Activated CD4-positive, alpha-beta T cell treated with anti-CD3 and anti-CD28 coated beads, Interleukin-2, Interleukin-6, amounts not matched to agents 100 ng/mL and 50 ng/mL, durations not matched to agents 16 hours and 8 hours (primary cell): ENCODE data around the gene CCL21.
A peak's percentile ranks its signal among the peaks of the same experiment; 100 is the strongest.

ENCODE experiments used
- DNase-seq: peaks from one replicate; pipeline ENCODE4 v3.0.0-alpha.2; 2020

Gene CCL21

GRCh38 chr9:34665381-34666250 lies 44.3 kb downstream of the CCL21 start:
- DNase-seq, result peak; percentile 91

DNA sequence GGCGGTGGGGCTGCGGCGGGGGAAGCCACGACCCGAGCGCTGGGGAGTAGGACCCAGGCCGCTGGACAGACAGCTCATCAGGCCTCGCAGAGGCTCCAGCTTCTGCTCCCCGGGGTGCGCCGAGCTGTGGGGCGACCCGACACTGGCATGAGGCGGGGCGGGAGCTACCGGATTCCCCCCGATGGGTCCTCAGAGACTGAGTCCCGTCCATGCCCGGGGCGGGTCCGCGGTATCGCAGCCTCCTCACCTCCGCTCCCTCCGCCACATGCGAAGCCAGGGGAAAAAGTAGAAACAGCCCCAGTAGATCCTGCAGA lies 44.9 kb downstream of the CCL21 start:
- DNase-seq, result no peak

DNA sequence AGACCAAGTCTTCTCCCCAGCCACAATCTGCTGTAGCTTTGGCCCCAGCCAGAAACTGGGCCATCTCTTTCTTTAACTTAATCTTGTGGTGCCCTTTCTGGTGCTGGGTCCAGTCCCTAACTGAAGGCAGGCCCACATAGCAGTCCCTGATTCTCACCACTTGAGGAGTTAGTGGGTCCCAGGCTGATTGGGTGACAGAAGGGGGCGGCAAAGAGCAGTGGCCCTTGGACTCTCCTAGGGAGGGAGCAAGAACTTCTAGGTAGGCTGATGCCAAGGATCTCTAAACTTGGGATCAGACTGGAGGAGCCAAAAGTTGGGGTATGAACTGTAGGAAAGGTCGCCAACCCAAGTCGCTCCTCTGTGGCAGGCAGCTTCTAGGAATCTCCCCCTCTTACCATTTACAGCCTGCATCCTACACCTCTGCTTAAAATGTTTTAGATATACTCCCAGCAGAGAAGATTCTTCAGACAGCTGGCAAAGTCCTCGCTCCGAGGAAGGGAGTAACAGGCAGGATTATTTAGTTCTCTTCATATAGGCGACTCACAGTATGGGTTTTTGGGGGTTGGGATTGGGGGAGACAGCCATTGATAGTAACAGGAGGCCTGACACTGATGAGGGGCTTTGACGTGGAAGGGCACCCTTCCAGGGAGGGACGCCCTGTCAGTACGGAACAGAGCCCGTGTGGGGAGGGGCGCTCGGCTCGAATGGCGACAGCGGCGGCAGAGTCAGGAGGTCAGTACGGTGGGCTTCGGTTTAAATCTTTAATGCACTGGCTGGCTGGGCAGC lies 45.5 kb downstream of the CCL21 start:
- DNase-seq, result peak; percentile 78

- DNase-seq, result no peak
Observed at GRCh38 chr9:34663303-34663605, 46.7 kb downstream of the CCL21 start.

GRCh38 chr9:34662526-34663302 lies 47.2 kb downstream of the CCL21 start, which contains the start of gene CCL27:
CCL27 (minus strand) TSS chr9:34662657; CDS start chr9:34662633, 24 bp downstream.
- no peak for DNase-seq

DNA sequence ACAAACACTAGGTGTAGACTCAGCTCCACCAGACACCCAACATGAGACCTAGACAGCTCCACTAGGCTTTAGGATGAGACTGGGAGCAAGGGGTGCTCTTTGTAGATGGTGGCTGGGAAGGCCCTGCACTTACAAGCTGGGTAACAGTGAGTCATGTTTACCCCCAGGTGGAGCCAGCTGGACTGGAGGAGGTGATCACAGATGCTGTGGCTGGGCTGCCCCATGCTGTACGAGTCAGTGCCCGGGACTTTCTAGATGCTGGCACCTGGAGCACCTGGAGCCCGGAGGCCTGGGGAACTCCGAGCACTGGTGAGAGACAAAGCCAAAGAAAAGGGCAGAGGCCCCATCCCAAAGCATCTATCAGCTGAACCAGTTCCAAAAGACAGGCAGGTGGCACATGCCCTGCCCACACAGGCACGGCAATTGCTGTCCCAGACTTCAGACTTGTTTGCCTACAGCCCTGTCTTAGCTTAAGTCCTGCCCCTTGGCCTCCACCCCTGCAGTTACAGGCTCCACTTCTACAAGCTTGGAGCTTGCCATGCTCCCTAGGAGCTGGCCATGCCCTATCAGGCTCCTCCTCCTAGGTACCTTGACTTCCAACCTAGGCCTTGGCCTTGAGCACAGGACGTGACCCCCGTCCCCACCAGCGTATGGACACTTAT lies 50.2 kb downstream of the CCL21 start:
- DNase-seq, result no peak
